IPS-18c (cell line): ENCODE results near the gene IL11RA.

Experiments used
- H3K4me3 ChIP-seq: 2 replicates; pipeline ENCODE4 v1.7.0; 2013; ENCODE audit warnings: low read depth, mild to moderate bottlenecking, low read length, moderate library complexity; ENCODE audit not compliant: insufficient read depth
- H3K9me3 ChIP-seq: one replicate; pipeline ENCODE4 v1.6.1; 2013; ENCODE audit warnings: mild to moderate bottlenecking, low read length, moderate library complexity; ENCODE audit not compliant: control insufficient read depth, insufficient read depth

The IL11RA gene

GRCh38 chr9:34664281-34665066 lies 12.5 kb downstream of the IL11RA start:
- Histone ChIP-seq H3K4me3 (peak overlapping the region; percentile 75), H3K9me3 (peaks cover 2% of the 10 kb centered on the region)

- H3K4me3 ChIP-seq, result peak overlapping the region; percentile 75
These were observed 13.0 kb downstream of the IL11RA start for GRCh38 chr9:34665067-34665380.

GRCh38 chr9:34665381-34666250 lies 13.6 kb downstream of the IL11RA start:
- peaks cover 2% of the 10 kb centered on the region for H3K9me3 ChIP-seq
- peak overlapping the region; percentile 85 for H3K4me3 ChIP-seq

More at GRCh38 chr9:34665067-34665380, 13.0 kb downstream of the IL11RA start:
- H3K9me3 ChIP-seq, result peaks cover 2% of the 10 kb centered on the region

GRCh38 chr9:34669809-34670562 lies 18.0 kb downstream of the IL11RA start:
- H3K4me3 ChIP-seq, result no peak overlapping the region
- peaks cover 2% of the 10 kb centered on the region for H3K9me3 ChIP-seq

- Histone ChIP-seq H3K9me3 (no peaks in the 10 kb centered on the region), H3K4me3 (no peak overlapping the region)
These were observed 19.3 kb downstream of the IL11RA start for GRCh38 chr9:34671307-34671706.

GRCh38 chr9:34674440-34674839 lies 22.5 kb downstream of the IL11RA start:
- Histone ChIP-seq H3K4me3 (no peak overlapping the region), H3K9me3 (no peaks in the 10 kb centered on the region)

GRCh38 chr9:34675048-34675714 lies 23.2 kb downstream of the IL11RA start:
- H3K9me3 ChIP-seq, result no peaks in the 10 kb centered on the region
- H3K4me3 ChIP-seq, result no peak overlapping the region

GRCh38 chr9:34675869-34676268 lies 23.9 kb downstream of the IL11RA start:
- Histone ChIP-seq H3K9me3 (no peaks in the 10 kb centered on the region), H3K4me3 (no peak overlapping the region)

- no peak overlapping the region for H3K4me3 ChIP-seq
- no peaks in the 10 kb centered on the region for H3K9me3 ChIP-seq
These were observed 32.2 kb downstream of the IL11RA start for GRCh38 chr9:34684145-34684544.

GRCh38 chr9:34684816-34685215 lies 32.8 kb downstream of the IL11RA start:
- H3K4me3 ChIP-seq, result no peak overlapping the region
- H3K9me3 ChIP-seq, result peaks cover under 1% of the 10 kb centered on the region

- Histone ChIP-seq H3K9me3 (peaks cover 2% of the 10 kb centered on the region), H3K4me3 (no peak overlapping the region)
These were observed 33.6 kb downstream of the IL11RA start for GRCh38 chr9:34685591-34685990.

GRCh38 chr9:34686231-34686630 lies 34.2 kb downstream of the IL11RA start:
- Histone ChIP-seq H3K9me3 (peaks cover 2% of the 10 kb centered on the region), H3K4me3 (no peak overlapping the region)

GRCh38 chr9:34686732-34687131 lies 34.7 kb downstream of the IL11RA start:
- Histone ChIP-seq H3K9me3 (peaks cover 2% of the 10 kb centered on the region), H3K4me3 (no peak overlapping the region)

GRCh38 chr9:34687276-34688030 lies 35.5 kb downstream of the IL11RA start:
- peaks cover 2% of the 10 kb centered on the region for H3K9me3 ChIP-seq
- H3K4me3 ChIP-seq, result no peak overlapping the region

GRCh38 chr9:34688329-34689115 lies 36.5 kb downstream of the IL11RA start:
- Histone ChIP-seq H3K9me3 (peaks cover 2% of the 10 kb centered on the region), H3K4me3 (no peak overlapping the region)

- H3K9me3 ChIP-seq, result peaks cover 2% of the 10 kb centered on the region
- no peak overlapping the region for H3K4me3 ChIP-seq
These were observed 37.1 kb downstream of the IL11RA start for GRCh38 chr9:34689116-34689470.
